NCI-H1436 (cell line): ENCODE data around the gene CD276.
"Not testable (repeated sequence)": the region's sequence is repeated elsewhere in the genome, so short reads cannot be mapped to it uniquely, and the experiment has no call there.

Experiments used
- DNase-seq: peaks from one replicate; lab custom pipeline; 2025; lab: John Stamatoyannopoulos, UW

CD276 gene

DNA sequence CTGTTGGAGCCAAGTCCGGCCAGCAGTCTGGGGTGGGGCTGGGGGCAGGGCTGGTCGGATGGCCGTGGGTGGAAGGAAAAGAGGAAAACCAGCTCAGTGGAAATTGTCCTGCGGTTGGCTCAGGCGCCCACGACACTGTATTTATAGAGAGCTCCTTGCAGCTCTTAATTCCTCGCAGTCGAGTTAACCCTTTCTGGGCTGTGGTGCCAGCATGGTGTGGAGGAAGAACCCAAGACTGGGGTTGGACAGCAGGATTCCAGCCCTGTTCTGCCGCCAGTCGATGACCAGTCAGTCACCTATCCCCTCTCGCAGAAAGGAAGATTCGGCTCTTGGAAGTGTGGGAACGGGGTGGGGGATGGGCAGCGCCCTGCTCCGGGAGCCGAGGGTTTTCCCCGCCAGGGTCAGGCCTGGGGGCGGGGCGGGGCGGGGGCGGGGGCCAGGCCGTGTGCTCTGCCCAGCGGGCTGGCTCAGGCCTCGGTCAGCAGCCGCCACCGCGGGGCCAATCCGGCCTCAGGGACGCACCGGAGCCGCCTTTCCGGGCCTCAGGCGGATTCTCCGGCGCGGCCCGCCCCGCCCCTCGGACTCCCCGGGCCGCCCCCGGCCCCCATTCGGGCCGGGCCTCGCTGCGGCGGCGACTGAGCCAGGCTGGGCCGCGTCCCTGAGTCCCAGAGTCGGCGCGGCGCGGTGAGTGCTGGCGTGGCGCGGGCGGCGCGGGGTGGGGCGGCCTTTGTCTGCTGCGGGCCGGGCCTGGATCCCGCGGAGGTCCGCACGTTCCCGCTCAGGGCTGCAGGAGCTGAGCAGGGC, at the start of gene CD276:
Gene CD276, plus strand, starts transcription at position 607 of the 804 bp plus-strand sequence. CDS start 15,257 bp downstream, outside the sequence.
- no peak for DNase-seq

DNA sequence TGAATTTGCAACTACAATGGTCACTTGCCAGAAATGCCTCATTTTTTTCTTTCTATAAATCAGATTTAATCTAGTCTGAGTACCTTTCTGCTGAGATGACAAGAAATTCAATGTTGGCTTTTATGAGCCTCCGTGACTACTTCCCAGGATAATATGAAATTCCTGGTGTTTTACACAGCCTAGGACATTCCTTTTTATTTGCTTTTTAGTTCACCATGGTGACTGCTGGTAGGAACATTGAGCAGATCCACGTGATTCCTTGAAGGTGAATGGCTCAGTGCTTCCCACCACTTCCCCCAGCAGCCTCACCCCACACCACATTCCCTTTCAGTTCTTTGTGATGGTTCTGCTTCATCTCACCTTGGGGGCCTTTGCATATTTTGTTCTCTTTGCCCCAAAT, 46.7 kb upstream of the CD276 start:
- no peak for DNase-seq

DNA sequence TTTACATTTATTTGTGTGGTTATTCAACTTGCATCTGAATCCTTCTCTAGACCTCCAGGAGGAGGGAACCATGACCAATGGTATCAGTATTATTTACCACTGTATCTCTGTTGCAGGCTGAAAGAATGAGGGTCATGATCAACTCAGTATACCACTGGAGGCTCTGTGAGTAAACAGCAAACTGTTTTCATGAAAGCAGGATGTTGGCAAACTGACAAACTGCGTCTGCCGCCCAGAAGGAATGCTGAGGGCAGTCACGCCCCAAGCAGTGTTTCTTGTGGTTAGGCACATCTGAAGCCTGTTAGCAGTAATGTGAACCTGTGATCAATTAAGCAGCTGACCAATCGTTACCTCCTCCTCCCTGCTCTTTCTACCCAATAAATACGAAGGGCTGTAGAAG, 44.7 kb upstream of the CD276 start:
- DNase-seq = not testable (repeated sequence)

DNA sequence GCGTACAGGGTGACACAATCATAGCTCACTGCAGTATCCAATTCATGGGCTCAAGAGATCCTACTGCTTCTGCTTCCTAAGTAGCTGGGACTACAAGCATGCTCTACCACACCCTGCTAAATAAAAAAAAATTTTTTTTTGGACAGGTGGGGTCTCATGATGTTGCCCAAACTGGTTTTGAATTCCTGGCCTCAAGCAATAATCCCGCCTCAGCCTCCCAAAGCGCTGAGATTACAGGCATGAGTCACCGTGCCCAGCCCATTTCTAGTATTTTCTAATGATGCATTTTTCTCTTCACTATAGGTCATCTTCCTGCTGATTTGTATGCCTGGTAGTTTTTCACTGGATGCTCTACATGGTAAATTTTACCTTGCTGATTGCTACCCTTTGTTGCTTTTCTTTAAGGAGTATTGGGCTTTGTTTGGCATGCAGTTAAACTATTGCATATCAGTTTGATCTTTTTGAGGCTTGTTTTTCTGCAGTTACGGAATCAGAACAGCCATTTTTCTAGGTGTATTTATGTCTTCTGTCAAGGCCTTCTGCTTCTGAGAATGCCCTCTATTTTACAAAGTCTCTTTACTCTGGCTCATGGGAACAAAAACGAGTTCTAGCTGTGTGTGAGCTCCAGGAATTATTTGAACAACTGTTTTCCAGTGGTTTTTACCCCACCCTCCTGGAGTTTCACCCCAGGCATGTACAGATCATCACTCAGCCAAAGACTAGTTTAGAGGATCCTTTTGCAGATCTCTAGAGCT, 36.7 kb upstream of the CD276 start:
- no peak for DNase-seq

DNA sequence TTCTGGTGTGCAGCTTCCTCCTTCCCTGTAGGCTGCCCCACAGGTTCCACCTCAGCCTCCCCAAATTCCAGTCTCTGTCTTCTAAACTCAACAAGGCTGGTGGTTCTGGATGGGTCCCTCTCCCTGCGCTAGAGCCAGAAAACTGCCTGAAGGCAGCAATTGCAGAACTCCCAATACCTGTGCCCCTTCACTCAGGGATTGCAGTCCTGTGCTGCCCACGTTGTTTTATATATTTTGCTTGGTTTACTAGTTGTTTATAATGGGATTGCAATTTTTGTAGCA, 36.2 kb upstream of the CD276 start:
- no peak for DNase-seq

DNA sequence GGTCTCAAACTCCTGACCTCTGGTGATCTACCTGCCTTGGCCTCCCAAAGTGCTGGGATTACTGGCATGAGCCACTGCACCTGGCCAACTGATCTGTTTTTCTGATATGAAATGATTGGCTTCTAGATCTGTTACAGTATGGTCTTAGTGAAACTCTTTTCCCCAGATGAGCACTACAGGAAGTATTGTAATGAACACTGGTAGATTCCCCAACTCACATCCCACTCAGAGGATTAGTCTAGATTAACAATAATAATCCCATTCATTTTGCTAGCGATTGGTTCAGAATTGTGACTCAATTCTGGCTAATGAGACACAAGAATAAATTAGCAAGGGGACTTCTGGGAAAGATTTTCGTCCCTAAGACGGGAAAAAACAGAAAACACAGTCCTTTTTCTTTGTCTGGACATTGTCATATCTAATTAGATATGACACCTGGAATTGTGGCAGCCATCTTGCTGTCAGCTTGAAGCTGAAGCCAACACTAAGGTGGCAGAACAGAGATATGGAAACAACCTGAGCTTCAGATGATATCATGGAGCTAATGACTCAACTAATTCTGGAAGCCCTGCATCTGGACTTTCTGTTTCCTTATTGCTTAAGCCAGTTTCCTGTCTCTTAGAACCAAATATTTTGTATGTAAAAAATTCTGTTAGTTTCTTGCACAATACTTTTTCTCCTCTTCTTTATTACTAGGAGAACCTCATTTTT, 33.6 kb upstream of the CD276 start:
- DNase-seq = no peak

DNA sequence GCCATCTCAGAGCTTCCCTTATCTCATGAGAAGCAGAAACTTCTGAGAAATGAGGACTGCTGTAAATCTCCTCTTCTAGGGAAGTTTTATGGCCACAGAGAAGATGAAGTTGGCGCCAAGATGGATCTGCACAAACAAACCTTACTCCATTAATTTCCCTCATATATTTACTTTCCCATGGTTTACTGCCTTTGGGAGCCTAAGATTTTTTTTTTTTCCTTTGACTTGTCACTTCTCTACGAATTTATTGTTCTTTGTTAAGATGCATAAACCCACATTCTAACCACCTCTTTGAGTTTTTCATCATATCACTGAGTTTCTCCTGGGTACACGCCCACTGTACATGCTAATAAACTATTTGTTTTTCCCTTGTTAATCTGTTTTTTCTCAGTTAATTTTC, 29.5 kb upstream of the CD276 start:
- DNase-seq = no peak

DNA sequence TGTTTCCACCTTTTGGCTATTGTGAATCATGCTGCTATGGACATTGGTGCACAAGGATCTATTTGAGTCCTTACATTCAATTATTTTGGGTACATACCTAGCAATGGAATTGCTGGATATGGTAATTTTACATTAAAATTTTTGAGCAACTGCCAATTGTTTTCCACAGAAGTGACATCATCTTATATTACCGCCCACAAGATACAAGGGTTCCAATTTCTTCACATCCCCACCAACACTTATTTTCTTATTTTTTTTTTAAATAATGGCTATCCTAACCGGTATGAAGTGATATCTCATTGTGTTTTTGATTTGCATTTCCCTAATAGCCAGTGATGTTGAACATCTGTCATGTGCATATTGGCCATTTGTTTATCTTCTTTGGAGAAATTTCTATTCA, 28.5 kb upstream of the CD276 start:
- DNase-seq = no peak

DNA sequence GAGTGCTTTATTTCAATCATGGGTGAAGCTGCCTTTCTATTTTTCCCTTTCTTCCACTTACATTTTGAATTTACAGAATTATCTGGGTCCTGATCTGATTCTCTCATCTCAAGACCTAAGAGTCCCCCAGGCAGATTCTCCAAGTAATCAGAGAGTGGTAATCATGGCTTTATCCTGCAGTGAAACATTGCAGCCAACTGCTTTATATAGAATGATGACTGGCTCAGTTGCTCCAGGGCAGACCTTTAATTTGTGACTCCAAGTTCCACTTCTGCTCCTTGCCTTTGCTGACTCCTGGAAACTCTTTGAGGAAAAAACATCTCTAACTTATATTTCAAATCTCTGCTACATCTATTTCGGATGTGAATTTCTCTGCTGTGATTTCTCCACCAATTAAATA, 25.5 kb upstream of the CD276 start:
- DNase-seq = no peak

DNA sequence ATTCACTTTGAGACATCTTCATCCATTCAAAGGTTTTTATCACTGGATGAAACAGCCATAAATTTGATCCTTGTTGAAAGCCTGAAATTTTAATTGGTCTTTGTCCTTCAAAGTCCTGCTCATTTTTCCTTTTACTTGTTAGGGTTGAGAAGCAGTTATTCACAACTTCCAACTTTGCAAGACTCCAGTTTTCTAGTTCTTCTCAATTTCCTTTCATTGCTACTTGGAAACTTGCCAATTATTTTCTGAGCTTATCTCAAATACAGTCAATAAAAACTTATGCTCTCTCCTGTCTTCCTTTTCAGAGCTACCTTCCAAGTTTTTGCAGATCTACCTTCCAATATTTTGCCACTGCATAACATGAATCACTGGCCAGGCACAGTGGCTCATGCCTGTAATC, 23.7 kb upstream of the CD276 start:
- no peak for DNase-seq

DNA sequence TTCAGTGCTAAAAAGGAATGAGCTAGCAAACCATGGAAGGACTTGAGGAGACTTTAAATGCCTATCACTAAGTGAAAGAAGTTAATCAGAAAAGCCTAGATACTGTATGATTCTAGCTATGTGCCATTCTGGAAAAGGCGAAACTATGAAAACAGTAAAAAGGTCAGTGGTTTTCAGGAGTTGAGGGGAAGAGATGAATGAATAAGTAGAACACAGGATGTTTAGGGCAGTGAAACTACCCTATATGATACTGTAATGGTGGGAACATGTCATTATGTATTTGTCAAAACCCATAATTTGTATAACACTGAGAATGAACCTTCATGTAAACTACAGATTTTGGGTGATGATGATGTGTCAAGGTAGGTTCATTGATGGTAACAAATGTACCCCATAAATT, 9.6 kb upstream of the CD276 start:
- no peak for DNase-seq

DNA sequence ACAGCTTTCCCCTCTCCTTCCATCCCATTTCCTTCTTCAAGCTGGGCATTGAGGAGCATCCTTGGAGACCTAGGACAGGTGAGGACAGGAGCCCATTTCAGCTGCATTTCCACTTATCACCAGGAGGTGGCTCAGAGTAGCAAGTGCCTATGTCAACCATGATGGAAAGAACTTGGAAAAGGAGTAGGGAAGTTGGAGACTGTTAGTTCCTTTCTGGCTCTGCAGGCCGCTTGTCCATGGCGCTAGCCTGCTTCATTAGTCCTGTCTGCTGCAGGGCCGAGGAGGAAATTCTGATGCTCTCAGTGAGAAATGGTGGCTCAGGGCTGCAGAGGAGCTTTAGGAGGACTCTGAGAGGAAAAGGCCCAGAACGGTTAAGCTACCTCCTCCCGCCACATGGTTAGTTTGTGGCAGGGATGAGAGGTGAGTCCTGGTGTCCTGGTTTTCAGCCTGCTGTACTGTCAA, 7.0 kb upstream of the CD276 start:
- peak; percentile 43 for DNase-seq

DNA sequence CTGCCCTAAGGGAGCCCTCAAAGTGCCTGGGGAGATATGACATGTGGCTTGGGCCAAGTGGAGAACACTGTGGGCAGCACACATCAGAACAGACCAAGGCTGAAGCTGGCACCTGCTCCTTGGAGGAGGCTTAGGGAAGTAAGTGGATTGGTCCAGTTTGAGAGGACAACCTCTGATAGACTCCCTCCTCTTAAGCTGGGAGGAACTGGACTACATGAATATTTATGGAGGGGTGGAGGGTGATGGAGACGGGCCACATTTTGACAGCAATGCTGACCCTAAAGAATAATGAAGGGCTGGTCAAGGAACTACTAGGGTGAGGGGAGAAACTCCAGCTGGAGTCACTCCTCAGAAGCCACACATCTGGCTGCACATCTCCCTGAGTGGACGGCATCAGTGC, 6.5 kb upstream of the CD276 start:
- DNase-seq = no peak

DNA sequence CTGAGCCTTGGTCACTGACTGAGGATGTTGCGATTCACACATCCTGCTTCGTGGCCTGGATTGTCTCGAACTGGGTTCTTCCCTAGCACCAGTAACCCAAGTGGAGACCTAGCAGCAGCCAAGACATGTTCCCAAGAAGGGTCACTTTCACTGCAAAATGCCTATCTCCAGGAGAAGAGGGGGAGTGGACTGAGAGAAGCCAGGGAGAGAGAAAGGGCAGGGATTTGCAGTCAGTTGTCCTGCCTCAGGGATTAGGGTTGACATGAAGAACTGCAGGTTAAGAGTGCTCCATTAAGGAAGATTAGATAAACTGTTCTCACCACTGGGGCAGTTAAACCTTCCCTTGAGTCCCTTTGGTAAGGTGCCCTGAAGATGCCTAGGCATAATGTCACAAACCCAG, 5.7 kb upstream of the CD276 start:
- DNase-seq = no peak

DNA sequence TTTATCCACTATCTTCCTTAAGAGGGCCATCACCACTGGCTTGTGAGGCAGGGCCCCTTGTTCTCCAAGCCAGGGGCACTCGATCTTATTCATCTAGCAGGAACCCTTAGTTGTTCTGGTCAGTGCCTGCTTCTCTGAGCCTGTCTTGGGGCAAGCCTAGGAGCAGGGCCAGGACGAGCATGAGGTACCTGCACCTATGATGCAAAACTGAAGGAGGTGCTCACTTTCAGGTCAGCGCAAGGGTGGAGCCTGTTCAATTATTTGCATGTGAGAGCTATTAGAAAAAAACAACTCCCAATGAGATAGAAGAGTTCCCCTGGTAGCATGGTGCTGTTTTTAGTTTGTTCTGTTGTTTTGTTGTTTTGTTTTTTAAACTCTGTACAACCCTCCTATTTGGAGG, 5.0 kb upstream of the CD276 start:
- DNase-seq = no peak

DNA sequence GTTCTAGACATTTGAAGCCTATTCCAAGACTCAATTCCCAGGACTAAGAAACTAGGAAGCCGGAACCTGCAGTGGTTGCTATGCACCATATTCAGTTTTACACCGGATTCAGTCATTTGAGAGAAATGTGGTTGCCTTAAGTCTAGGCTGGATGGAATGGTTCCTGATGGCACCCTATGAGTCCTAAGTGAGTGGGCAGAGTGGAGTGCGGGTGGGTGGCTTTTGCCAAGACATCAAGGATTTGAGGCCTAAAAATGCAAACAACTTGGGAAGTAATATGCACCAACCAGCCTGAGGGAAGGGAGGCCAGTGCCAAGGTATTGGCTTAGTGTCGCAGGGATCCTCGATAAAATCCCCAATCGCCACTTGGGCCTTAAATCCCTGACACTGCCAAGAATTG, 4.2 kb upstream of the CD276 start:
- DNase-seq = no peak

DNA sequence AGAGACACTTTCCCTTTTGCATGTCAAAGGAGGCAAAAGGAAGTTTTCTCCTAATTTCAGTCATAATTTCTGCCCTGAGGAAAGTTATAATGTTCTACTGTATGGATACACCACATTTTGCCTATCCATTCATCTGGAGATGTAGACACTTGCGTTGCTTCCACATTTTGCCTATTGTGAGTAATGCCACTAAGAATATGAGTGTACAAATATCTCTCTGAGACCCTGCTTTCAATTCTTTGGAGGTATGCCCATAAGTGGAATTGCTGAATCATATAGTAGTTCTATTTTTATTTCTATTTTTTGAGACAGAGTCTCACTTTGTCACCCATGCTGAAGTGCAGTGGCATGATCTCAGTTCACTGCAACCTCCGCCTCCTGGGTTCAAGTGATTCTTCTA, 3.6 kb upstream of the CD276 start:
- no peak for DNase-seq

DNA sequence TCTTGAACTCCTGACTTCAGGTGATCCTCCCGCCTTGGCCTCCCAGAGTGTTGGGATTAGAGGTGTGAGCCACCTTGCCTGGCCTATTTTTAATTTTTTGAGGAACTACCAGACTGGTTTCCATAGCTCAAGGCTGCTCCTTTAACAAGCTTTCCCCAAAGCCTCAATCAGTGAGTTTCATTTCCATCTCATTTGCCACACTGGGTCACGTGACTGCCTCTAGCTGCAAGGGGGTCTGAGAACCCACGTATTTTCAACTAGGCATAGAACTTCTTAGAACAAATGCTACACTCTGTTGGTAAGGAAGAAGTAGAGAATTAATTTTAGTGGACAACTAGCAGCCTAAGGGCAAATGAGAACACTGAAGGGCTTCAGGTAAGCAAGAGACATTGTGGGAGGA, 3.1 kb upstream of the CD276 start:
- no peak for DNase-seq

DNA sequence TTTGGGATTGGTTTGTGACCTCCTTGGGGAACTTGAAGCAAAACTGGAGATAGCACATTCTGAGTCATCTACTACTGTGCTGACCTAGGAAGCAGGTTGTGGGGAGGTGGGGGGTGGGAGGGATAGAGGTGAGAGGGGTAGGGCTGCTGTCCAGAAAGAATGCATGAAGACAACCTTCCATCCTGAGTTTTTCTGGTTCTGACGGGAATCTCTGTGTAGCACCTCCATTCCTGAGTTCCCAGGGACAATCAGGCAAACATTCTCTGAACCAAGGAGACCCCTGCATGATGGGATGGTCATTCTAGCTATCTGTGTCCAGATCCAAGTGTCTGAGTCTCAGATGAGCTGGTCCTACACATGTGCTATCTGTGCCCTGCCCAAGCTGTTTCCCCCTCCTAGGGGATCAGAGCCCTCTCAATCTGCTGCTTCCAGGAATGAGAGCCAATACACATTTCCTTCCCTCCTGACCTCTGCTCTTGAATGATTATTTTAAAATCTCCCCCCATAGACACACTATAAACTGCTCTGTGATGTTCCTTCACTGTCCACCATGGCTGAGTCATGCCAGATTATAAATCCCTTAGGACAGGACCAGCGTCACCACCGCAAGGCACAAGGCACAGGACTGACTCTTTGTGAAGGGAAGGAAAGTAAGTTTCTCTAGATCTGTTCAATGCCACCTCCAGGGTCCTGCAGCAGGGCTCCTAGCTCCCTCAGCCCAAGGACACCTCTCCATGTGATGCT, 2.2 kb upstream of the CD276 start:
- no peak for DNase-seq

DNA sequence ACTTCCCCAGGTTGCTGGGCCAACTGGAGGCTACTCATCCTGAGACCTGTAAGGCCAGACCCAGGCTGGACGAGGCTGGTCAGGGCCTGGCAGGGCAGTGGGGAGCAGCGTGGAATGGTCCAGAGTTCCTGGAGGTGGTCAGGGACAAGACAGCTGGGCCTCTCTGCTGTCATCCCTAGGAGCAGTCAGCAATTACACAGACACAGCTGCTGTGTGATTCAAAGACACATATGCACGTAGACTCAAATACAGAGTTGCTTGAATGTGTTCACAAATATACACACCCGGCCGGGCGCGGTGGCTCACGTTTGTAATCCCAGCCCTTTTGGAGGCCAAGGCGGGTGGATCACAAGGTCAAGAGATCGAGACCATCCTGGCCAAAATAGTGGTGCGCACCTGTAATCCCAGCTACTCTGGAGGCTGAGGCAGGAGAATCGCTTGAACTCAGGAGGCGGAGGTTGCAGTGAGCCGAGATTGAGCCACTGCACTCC, 1.5 kb upstream of the CD276 start:
- DNase-seq = no peak

DNA sequence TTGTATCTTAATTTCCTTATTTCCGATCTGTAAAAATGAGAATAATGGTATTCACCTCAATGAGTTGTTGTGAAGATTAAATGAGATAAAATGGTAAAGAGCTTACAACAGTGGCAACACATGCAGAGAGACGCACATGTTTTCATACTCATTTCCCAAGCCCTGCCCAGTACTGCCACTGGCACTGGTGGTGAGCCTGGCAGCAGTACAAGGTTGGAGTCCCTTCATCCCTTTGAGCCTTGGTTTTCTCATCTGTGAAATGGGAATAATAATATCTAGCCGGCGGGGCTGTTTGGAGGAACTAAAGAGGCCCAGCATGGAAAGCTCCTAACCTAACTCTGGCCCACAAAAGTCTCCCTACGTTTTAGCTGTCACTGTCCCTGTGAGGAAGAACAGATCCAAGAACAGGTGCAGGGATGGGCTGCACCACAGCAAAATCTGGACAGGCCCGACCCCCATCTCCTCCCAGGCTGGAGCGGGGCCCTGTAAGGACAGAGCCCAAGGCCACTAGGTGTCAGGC, 866 bp upstream of the CD276 start:
- DNase-seq = no peak
